ENCODE results near the gene MRPL52. TPM values are rescaled to one million over a fixed set of nuclear protein-coding genes. Genes with fewer than 3 reads are reported as not detected.

Gene MRPL52
- total and polyA plus RNA-seq, 2 of the 13 experiments (the other 11 are each of a cell fraction or from before 2014, with no cell fraction given), result 118 to 329 TPM

DNA sequence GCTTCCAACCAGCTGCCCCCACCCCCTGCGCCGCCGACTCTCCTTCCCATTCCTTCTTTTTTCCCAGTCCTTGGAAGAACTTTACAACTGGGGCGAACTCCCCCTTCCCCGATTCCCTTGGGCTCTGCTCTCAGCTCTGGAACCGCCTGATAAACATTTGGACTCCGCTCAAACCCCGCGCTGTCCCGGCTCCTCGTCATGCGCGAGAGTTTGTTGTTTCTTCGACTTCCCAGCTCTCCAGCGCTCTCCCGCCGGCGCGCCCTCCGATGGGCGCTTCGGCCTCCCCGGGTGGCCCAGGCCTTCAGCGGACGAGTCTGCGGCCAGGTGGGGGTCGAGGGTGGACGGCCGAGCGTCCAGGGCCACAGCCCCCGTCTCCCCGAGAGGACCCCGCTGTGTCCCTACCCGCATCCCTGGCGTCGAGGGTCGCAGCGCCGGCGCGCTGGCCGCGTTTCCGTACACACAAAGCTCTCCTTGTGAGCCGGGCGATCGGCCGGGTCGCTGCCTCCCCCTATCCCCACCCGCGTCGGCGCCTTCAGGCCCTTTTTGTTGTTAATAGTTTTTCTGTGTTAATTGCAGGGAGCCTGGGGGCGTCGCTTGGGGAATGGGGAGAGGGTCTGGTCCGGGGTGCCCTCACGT lies 7.5 kb downstream of the MRPL52 start (continued):
- TF ChIP-seq, protein P1, sequence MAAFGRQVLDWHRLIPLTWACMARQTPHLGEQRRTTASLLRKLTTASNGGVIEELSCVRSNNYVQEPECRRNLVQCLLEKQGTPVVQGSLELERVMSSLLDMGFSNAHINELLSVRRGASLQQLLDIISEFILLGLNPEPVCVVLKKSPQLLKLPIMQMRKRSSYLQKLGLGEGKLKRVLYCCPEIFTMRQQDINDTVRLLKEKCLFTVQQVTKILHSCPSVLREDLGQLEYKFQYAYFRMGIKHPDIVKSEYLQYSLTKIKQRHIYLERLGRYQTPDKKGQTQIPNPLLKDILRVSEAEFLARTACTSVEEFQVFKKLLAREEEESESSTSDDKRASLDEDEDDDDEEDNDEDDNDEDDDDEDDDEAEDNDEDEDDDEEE (CRISPR knock-in tag; IDR thresholded peaks at IDR 0.05), result no peak
- TF ChIP-seq ZNF557 (CRISPR knock-in tag; IDR thresholded peaks at IDR 0.05) (no peak), KLF11 (CRISPR knock-in tag; IDR thresholded peaks at IDR 0.05) (0 out of 2 replicates have a peak, but pooled peaks have one; percentile 27), U2AF2 (IDR thresholded peaks at IDR 0.05; ENCODE audit: low read depth, low read length) (no peak), SIN3A (IDR thresholded peaks at IDR 0.05; ENCODE audit: borderline replicate concordance, low read depth, low read length) (no peak; the same call in 1 of the 2 replicates), KDM2A (CRISPR knock-in tag; IDR thresholded peaks at IDR 0.05; ENCODE audit: borderline replicate concordance, low read depth) (peak; percentile 82), DR1 (CRISPR knock-in tag; IDR thresholded peaks at IDR 0.05) (no peak), BRCA1 (CRISPR knock-in tag; IDR thresholded peaks at IDR 0.05) (0 out of 2 replicates have a peak, but pooled peaks have one; percentile 14), FOXM1 (CRISPR knock-in tag; IDR thresholded peaks at IDR 0.05) (no peak), ASH2L (IDR thresholded peaks at IDR 0.05; ENCODE audit: insufficient read length, low read depth, low read length) (peak; percentile 71), ZNF441 (CRISPR knock-in tag; IDR thresholded peaks at IDR 0.05; ENCODE audit: borderline replicate concordance) (no peak; the same call in 1 of the 2 replicates), DNMT1 (CRISPR knock-in tag; IDR thresholded peaks at IDR 0.05) (no peak), CEBPB (IDR thresholded peaks at IDR 0.05; ENCODE audit: borderline replicate concordance, low read depth, low read length) (no peak), ZNF3 (CRISPR knock-in tag; IDR thresholded peaks at IDR 0.05) (no peak), RFX5 (IDR thresholded peaks at IDR 0.05; ENCODE audit: low read depth, low read length) (no peak), SRSF4 (IDR thresholded peaks at IDR 0.05; ENCODE audit: low read depth, low read length, poor library complexity, severe bottlenecking) (no peak), NFKBIZ (CRISPR knock-in tag; IDR thresholded peaks at IDR 0.05) (no peak), ZNF30 (CRISPR knock-in tag; IDR thresholded peaks at IDR 0.05) (peak; percentile 32; the same call in 1 of the 2 replicates), MAZ (IDR thresholded peaks at IDR 0.05; ENCODE audit: borderline replicate concordance, low read depth, low read length) (no peak), MAZ (CRISPR knock-in tag; IDR thresholded peaks at IDR 0.05; ENCODE audit: low read depth) (peak; percentile 55; the same call in 1 of the 2 replicates), GTF2F1 (IDR thresholded peaks at IDR 0.05; ENCODE audit: low read length) (no peak), ZNF282 (IDR thresholded peaks at IDR 0.05; ENCODE audit: partially characterized antibody) (no peak)
- TF ChIP-seq, protein P2, sequence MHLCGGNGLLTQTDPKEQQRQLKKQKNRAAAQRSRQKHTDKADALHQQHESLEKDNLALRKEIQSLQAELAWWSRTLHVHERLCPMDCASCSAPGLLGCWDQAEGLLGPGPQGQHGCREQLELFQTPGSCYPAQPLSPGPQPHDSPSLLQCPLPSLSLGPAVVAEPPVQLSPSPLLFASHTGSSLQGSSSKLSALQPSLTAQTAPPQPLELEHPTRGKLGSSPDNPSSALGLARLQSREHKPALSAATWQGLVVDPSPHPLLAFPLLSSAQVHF (CRISPR knock-in tag; IDR thresholded peaks at IDR 0.05), result peak; percentile 70; the same call in 1 of the 2 replicates
- TF ChIP-seq, protein P3, sequence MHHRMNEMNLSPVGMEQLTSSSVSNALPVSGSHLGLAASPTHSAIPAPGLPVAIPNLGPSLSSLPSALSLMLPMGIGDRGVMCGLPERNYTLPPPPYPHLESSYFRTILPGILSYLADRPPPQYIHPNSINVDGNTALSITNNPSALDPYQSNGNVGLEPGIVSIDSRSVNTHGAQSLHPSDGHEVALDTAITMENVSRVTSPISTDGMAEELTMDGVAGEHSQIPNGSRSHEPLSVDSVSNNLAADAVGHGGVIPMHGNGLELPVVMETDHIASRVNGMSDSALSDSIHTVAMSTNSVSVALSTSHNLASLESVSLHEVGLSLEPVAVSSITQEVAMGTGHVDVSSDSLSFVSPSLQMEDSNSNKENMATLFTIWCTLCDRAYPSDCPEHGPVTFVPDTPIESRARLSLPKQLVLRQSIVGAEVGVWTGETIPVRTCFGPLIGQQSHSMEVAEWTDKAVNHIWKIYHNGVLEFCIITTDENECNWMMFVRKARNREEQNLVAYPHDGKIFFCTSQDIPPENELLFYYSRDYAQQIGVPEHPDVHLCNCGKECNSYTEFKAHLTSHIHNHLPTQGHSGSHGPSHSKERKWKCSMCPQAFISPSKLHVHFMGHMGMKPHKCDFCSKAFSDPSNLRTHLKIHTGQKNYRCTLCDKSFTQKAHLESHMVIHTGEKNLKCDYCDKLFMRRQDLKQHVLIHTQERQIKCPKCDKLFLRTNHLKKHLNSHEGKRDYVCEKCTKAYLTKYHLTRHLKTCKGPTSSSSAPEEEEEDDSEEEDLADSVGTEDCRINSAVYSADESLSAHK (CRISPR knock-in tag; IDR thresholded peaks at IDR 0.05; ENCODE audit: borderline replicate concordance), result no peak
- TF ChIP-seq, protein P4, sequence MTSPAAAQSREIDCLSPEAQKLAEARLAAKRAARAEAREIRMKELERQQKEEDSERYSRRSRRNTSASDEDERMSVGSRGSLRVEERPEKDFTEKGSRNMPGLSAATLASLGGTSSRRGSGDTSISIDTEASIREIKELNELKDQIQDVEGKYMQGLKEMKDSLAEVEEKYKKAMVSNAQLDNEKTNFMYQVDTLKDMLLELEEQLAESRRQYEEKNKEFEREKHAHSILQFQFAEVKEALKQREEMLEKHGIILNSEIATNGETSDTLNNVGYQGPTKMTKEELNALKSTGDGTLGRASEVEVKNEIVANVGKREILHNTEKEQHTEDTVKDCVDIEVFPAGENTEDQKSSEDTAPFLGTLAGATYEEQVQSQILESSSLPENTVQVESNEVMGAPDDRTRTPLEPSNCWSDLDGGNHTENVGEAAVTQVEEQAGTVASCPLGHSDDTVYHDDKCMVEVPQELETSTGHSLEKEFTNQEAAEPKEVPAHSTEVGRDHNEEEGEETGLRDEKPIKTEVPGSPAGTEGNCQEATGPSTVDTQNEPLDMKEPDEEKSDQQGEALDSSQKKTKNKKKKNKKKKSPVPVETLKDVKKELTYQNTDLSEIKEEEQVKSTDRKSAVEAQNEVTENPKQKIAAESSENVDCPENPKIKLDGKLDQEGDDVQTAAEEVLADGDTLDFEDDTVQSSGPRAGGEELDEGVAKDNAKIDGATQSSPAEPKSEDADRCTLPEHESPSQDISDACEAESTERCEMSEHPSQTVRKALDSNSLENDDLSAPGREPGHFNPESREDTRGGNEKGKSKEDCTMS (CRISPR knock-in tag; conservative IDR thresholded peaks at IDR 0.05), result no peak

All from HepG2 (cell line).